ACC112 (cell line): Measurements from ENCODE around the gene NPHP4.
"Not testable (repeated sequence)": the region's sequence is repeated elsewhere in the genome, so short reads cannot be mapped to it uniquely, and the experiment has no call there.

Experiments used
- H2AFZ ChIP-seq: fragments of 200-600 bp; sonication (generic); one replicate; pipeline ENCODE4 v1.6.0; 2017; ENCODE audit warnings: antibody characterized with exemption, low read length; ENCODE audit not compliant: unreplicated experiment
- H3K27ac ChIP-seq: fragments of 200-600 bp; sonication (generic); 2 replicates; pipeline ENCODE4 v1.5.1; 2014; ENCODE audit warnings: low read depth, mild to moderate bottlenecking, antibody characterized with exemption, low read length, moderate library complexity
- H3K27me3 ChIP-seq: fragments of 200-600 bp; sonication (generic); 2 replicates; pipeline ENCODE4 v1.6.1; 2014; ENCODE audit warnings: mild to moderate bottlenecking, antibody characterized with exemption, low read length, moderate library complexity, mixed read lengths; ENCODE audit not compliant: insufficient read depth
- H3K36me3 ChIP-seq: fragments of 200-600 bp; sonication (generic); 2 replicates; pipeline ENCODE4 v1.6.1; 2016; ENCODE audit warnings: mild to moderate bottlenecking, antibody characterized with exemption, low read length, moderate library complexity, mixed read lengths; ENCODE audit not compliant: insufficient read depth
- H3K4me1 ChIP-seq: fragments of 200-600 bp; sonication (generic); one replicate; pipeline ENCODE4 v1.6.1; 2016; ENCODE audit warnings: low read length, mixed read lengths; ENCODE audit not compliant: insufficient read depth, unreplicated experiment, control insufficient read depth
- H3K4me3 ChIP-seq: fragments of 200-600 bp; sonication (generic); 2 replicates; pipeline ENCODE4 v1.5.1; 2014; ENCODE audit warnings: mild to moderate bottlenecking, low read depth, low read length
- H3K79me2 ChIP-seq: fragments of 200-600 bp; sonication (generic); one replicate; pipeline ENCODE4 v1.6.0; 2016; ENCODE audit warnings: low read length; ENCODE audit not compliant: control insufficient read depth, unreplicated experiment, insufficient read depth

NPHP4 gene

DNA sequence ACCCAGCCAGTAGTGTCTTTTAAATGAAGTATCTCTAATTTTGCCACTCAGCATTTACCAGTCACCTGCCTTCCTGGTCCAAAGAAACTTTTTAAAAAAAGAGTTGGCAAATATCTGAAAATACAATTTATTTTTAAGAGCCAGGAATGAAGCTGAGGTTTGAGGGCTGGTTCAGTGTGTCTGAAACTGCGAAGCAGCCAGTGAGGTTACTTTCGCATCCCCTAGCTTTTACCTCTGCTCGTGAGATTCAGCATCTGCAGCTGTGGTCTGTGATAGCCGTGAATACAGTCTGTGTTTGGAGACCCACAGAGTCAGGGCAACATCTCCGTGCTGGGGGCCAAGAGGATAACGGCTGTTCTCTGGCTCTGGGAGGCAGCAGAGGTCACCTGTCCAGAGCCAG is 32.2 kb upstream of the NPHP4 start:
- Histone ChIP-seq H3K27ac (no peak overlapping the region), H3K79me2 (no peaks in the 10 kb centered on the region), H2AFZ (no peak overlapping the region), H3K4me3 (no peak overlapping the region), H3K36me3 (no peaks in the 10 kb centered on the region), H3K4me1 (peaks cover 6% of the 10 kb centered on the region), H3K27me3 (no peaks in the 10 kb centered on the region)

DNA sequence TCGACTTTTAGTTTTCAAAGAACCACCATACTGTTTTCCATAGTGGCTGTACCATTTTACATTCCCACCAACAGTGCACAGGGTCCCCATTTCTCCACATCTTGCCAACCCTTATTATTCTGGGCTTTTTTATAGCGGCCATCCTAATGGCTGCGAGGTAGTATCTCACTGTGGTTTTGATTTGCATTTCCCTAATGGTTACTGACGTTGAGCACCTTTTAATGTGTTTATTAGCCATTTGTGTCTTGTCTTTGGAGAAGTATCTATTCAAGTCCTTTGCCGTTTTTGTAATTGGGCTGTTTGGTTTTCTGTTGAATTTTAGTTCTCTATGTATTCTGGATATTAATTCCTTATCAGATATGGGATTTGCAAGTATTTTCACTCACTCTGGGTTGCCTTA is 31.1 kb upstream of the NPHP4 start:
- Histone ChIP-seq H3K27me3 (no peaks in the 10 kb centered on the region), H3K27ac (no peak overlapping the region), H2AFZ (no peak overlapping the region), H3K4me3 (no peak overlapping the region), H3K36me3 (no peaks in the 10 kb centered on the region), H3K4me1 (peaks cover 6% of the 10 kb centered on the region), H3K79me2 (no peaks in the 10 kb centered on the region)

DNA sequence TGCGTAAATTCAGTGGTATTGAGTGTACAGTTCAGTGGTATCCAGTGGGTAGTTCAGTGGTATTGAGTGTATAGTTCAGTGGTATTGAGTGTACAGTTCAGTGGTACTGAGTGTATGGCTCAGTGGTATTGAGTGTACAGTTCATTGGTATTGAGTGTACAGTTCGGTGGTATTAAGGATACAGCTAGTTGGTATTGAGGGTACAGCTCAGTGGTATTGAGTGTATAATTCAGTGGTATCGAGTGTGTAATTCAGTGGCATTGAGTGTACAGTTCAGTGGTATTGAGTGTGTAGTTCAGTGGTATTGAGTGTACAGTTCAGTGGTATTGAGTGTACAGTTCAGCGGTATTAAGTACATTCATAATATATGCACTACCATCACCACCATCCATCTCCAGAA is 30.0 kb upstream of the NPHP4 start:
- Histone ChIP-seq H3K36me3 (no peaks in the 10 kb centered on the region), H3K4me3 (no peak overlapping the region), H3K79me2 (no peaks in the 10 kb centered on the region), H3K27ac (no peak overlapping the region), H3K27me3 (no peaks in the 10 kb centered on the region), H3K4me1 (peaks cover 6% of the 10 kb centered on the region), H2AFZ (no peak overlapping the region)

DNA sequence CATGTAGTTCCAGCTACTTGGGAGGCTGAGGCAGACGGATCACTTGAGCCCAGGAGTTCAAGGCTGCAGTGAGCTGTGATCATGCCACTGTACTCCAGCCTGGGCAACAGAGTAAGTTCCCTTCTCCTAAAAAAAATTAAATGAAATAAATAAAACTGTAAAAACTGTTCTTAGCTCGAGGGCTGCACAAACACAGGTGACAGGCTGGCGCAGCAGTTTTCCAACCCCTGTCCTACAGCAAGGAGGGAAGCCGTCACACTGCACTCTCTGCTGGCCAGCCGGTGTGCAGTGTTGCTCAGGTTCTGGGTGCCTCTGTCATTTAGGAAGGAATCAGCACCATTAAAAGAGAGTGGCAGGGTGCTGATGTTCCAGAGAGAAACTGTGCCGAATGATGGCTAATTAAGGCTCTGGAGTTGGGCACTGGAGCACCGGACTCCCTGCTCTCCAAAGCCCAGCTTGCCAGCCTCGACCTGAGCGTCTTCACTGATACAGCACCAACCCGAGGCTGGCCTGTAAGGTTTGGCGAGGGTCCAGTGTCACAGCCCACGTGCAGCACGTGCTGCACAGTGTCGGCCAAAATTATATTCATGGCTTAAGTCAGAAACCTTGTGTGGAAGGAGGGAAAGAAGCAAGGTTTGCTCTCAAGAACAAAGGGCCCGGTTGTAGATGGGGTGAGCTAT is 27.1 kb upstream of the NPHP4 start:
- no peaks in the 10 kb centered on the region for H3K36me3 ChIP-seq
- peaks cover 7% of the 10 kb centered on the region for H3K4me1 ChIP-seq
- H3K4me3 ChIP-seq = no peak overlapping the region
- no peaks in the 10 kb centered on the region for H3K79me2 ChIP-seq
- H3K27ac ChIP-seq = no peak overlapping the region
- H2AFZ ChIP-seq = no peak overlapping the region
- H3K27me3 ChIP-seq = no peaks in the 10 kb centered on the region

DNA sequence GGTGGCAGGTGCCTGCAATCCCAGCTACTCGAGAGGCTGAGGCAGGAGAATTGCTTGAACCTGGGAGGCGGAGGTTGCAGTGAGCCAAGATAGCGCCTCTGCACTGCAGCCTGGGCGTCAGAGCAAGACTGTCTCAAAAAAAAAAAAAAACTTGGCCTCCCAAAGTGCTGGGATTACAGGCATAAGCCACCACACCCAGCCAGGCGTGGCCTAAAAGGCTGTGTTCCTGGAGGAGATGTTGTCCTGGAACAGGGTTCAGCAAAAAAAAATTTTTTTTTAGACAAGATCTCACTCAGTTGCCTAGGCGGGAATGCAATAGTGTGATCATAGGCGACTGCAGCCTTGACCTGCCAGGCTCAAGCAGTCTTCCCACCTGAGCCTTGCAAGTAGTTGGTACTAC is 25.4 kb upstream of the NPHP4 start:
- not testable (repeated sequence) for H3K4me1 ChIP-seq

DNA sequence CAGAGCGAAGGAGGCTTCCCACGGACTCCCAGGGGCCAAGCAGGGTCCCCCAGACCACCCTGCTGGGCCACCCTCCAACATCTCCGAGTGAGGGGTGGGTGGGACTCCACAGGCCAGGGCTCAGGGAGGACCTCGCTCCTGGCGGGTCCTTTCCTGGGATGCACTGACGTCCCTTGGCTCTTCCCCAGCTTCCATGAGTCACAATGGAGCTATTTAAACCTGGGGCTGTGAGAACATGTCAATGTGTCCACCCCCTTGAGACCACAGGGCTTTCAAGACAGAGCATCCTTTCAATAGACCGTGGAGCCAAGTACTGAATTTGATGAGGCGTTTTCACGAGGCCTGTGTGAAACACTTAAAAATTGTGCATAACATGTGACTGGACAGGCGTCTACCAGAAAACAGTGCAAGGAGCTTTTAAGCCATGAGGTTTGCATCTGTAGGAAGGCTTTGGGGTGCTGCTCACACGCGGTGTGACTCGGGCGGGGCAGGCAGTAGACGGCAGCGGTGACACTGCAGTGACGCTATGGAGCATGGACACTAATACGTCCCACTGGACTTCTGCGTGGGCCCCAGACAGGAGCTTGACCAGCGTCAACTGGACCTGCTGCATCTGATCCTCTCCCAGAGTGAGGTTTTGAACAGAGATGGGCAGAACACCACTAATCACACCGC is 24.1 kb upstream of the NPHP4 start:
- Histone ChIP-seq H3K4me3 (no peak overlapping the region), H2AFZ (no peak overlapping the region), H3K36me3 (no peaks in the 10 kb centered on the region), H3K79me2 (no peaks in the 10 kb centered on the region), H3K4me1 (peaks cover 7% of the 10 kb centered on the region), H3K27ac (no peak overlapping the region), H3K27me3 (no peaks in the 10 kb centered on the region)

More for the DNA sequence above, 25.4 kb upstream of the NPHP4 start:
- not testable (repeated sequence) for H3K79me2 ChIP-seq, H3K27me3 ChIP-seq, H3K27ac ChIP-seq, H2AFZ ChIP-seq, H3K4me3 ChIP-seq, H3K36me3 ChIP-seq

DNA sequence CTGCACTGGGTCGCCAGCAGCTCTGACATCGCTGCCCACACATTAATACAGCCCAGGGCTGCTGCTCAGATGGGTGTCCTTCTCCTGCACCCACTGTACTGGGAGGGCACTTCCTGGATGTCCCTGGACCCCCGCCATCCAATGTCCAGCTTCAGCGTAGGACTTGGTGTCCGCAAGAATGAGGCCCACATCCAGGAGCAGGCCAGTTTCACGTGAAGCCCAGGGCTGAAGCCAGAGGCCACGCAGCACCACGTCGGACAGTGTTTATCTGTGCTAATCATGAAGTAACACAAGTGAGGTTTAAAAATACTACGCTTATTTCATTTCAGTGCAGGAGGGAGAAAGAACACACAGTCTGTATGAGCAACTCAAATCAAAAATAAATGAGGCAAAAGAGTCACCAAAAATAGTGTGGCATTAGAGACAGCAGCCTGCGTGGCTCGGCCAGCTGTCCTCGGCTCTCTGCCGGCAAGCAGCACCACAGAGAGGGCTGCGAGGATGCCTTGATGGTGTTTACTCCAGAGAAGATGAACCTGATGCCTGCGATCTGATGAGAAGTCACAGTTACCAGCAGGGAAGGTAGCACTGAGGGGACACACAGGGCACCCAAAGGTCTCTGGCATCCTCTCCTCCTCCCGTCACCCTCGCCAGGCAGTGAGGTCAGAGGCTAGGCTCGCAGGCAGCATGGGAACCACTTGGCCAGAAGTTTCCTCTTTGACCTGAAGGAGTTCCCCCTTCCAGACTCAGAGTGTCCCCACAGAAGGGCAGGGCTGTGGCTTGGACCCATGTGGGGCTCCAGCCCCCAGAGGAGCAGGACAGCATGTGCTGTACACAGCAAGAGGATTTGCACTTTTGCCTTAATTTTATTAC is 22.1 kb upstream of the NPHP4 start:
- H3K27ac ChIP-seq = no peak overlapping the region
- H3K4me3 ChIP-seq = no peak overlapping the region
- H3K27me3 ChIP-seq = no peaks in the 10 kb centered on the region
- no peaks in the 10 kb centered on the region for H3K36me3 ChIP-seq
- H3K4me1 ChIP-seq = peaks cover 7% of the 10 kb centered on the region
- H2AFZ ChIP-seq = no peak overlapping the region
- H3K79me2 ChIP-seq = no peaks in the 10 kb centered on the region

DNA sequence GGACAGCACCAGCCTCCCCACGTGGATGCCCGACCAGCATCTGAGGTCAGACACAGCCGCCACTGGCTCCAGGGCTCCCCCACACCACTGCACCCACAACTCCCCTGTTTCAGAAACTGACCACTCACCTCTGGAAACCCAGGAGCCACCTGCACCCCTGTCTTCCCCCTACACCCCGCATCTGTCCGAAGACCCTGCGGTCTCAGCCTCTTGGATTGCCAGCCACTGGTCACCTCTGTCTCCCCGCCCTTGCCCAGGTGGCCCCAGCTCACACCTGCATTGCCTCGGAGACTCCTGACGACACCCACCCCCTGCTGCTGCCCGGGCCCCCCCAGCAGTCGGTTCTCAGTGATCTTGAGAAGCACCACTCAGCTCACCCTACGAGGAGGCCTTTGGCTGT is 21.3 kb upstream of the NPHP4 start:
- Histone ChIP-seq H3K27me3 (no peaks in the 10 kb centered on the region), H3K4me1 (peaks cover 7% of the 10 kb centered on the region), H2AFZ (no peak overlapping the region), H3K27ac (no peak overlapping the region), H3K36me3 (no peaks in the 10 kb centered on the region), H3K79me2 (no peaks in the 10 kb centered on the region), H3K4me3 (no peak overlapping the region)

DNA sequence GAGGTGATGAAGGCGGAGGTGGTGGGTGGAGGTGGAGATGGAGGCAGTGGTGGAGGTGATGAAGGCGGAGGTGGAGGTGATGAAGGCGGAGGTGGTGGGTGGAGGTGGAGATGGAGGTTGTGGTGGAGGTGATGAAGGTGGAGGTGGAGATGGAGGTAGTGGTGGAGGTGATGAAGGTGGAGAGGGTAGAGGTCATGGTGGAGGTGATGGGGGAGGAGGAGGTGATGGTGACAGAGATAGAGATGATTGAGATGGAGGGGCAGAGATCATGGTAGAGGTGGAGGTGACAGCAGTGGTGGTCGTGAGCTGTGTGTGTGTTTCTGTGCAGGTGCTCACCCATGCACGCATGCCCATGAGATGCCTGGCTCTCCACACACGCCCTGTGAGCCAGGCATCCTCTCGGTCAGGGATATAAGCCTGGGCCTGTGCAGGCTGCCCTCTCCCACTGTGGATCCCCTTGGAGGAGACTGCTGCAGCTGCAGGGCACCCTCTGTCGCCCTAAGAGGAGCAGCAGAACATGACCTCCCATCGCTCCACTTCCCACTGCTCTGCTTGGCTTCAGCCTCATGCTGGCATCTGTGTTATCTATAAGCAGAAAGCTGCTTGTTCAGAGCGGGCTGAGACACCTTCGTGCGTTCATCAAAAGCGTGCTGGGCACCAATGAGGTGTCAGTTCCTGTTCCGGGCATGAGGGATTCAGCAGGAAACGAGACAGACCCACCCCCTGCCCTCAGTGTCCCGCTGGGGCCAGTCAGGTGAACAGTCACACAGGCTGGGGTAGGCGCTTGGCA is 20.5 kb upstream of the NPHP4 start:
- no peak overlapping the region for H3K4me3 ChIP-seq
- no peaks in the 10 kb centered on the region for H3K79me2 ChIP-seq
- H3K4me1 ChIP-seq = peaks cover 7% of the 10 kb centered on the region
- no peaks in the 10 kb centered on the region for H3K36me3 ChIP-seq
- no peak overlapping the region for H2AFZ ChIP-seq
- no peaks in the 10 kb centered on the region for H3K27me3 ChIP-seq
- no peak overlapping the region for H3K27ac ChIP-seq

DNA sequence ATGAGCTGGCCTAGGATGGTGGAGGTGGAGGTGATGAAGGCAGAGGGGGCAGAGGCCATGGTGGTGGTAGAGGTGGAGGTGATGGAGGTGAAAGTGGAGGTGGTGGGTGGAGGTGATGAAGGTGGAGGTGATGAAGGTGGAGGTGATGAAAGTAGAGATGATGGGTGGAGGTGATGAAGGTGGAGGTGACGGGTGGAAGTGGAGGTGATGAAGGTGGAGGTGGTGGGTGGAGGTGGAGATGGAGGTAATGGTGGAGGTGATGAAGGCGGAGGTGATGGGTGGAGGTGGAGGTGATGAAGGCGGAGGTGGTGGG is 19.7 kb upstream of the NPHP4 start:
- H2AFZ ChIP-seq = no peak overlapping the region
- no peaks in the 10 kb centered on the region for H3K27me3 ChIP-seq
- no peaks in the 10 kb centered on the region for H3K36me3 ChIP-seq
- no peak overlapping the region for H3K4me3 ChIP-seq
- H3K27ac ChIP-seq = no peak overlapping the region
- no peaks in the 10 kb centered on the region for H3K79me2 ChIP-seq
- H3K4me1 ChIP-seq = peaks cover 7% of the 10 kb centered on the region
